Epithelial cell of proximal tubule (primary cell): ENCODE results near the gene ACVRL1. TPM values are rescaled to one million over a fixed set of nuclear protein-coding genes. Genes with fewer than 3 reads are reported as not detected.

ENCODE experiments used
- DNase-seq: peaks from one replicate; pipeline ENCODE4 v3.0.0-alpha.2; 2011; ENCODE audit warnings: low read depth
- H3K4me3 ChIP-seq: 2 replicates; pipeline ENCODE4 v1.5.1; 2011; ENCODE audit warnings: low read depth, mild to moderate bottlenecking, low read length
- CTCF ChIP-seq: conservative IDR thresholded peaks from 2 replicates; pipeline ENCODE4 v1.5.1; 2012; ENCODE audit warnings: low read depth, mild to moderate bottlenecking, low read length
- total RNA-seq: library from RNA; depleted of rRNA; stranded (reverse); fragments of >200 nt; gene quantifications from 2 replicates; pipeline ENCODE4 v1.2.3, GENCODE V29; 2015

ACVRL1 gene
- total RNA-seq, 1 donor from 2014 or later = 3.6 TPM

DNA sequence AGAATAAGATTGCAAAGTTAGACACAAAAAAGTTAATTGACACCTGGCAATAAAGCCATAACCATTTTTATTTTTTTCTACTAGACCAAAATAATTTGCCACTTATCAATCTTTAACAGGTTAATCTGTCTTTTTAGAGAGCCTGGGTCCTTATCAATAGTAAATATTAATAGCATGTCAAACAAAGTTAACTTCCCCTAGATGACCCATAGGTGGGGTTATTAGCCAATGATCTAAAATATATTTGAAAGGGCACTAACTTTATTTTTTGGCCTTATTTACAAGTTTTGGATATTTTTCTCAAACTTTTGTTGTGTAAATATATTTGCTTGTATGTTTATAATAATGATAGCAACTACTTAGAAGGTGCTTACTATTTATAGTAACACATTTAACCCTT lies 15.5 kb upstream of the ACVRL1 start:
- H3K4me3 ChIP-seq = no peak overlapping the region
- no peak for DNase-seq
- TF ChIP-seq CTCF = peak; percentile 47

GRCh38 chr12:51893786-51894185 lies 13.5 kb upstream of the ACVRL1 start:
- no peak for TF ChIP-seq CTCF
- no peak overlapping the region for H3K4me3 ChIP-seq
- no peak for DNase-seq

DNA sequence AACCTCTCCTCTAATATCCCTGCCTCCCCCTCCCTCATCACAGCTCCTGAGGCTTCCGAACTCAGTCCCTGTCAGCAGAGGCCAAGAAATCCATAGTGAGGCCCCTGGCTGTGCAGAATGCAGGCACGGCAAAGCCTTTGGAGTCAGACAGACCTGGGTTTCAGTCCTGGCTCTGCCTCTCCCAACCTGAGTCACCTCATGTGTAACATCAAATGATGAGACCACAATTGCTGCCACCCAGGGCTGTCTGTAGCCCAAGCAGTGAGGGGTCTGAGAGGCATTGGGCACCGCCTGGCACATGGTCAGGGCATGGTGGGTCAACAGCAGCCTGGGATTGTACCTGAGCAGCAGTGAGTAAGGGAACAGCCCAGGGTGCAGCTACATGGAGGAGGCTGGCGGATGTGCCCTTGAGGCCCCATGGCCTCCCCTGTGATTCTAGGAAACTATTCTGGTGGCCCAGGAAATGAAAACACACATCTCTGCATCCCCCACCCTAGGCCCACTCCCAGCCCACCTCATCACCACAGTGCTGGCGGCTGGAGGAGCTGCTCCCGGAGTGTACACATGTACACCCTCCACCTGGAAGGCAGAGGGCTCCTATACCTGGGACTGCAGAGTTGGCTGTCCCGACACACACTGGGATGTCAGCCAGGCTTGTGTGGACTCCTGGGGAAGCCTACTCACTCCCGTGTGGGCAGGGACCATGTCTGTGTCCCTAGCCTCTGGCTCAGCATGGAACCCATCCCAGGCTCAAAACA lies 11.7 kb upstream of the ACVRL1 start:
- no peak for DNase-seq
- TF ChIP-seq CTCF = no peak
- H3K4me3 ChIP-seq = no peak overlapping the region

- DNase-seq = no peak
- H3K4me3 ChIP-seq = no peak overlapping the region
- TF ChIP-seq CTCF = no peak
These were observed 11.1 kb upstream of the ACVRL1 start for GRCh38 chr12:51896236-51896635.

DNA sequence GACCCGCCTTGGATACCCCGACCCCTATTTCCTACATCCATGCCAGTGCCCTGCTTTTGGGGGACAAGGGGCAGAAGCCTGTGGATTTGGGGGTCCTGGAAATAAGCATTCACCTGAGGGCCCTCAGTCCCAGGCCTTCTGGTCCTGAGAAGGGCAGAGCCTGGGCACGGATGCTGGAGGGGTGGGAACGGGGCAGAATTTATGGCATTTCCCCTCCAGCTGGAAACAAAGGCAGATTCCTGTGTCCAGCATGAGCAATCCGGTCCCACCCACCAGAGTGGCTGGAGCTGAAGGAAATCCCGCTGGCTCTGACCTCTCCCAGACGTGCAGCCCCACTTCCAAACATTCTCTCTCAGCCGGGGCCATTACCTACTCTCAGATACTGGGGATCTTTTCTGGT lies 10.1 kb upstream of the ACVRL1 start:
- no peak for DNase-seq
- no peak overlapping the region for H3K4me3 ChIP-seq
- no peak for TF ChIP-seq CTCF

- no peak for TF ChIP-seq CTCF
- no peak for DNase-seq
- no peak overlapping the region for H3K4me3 ChIP-seq
These were observed 8.8 kb upstream of the ACVRL1 start for GRCh38 chr12:51898506-51898905.

DNA sequence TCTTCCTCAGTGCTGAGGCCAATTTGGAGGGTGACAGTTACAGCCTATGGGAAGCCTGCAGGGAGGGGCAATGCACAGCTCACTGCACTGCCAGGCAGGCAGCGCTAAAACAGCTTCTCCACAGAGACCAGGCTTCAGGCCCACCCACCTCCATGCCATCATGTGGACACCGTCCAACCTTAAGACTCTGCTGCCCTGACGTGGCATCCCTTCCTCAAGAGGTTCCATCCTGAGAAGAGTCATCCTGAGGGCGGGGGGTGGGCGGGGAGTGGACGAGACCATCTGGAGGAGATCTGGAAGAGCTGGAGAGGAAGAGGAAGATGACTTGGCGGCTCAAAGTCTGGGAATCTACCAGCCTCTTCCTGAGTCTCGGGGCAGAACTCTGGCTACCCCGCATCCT lies 8.4 kb upstream of the ACVRL1 start:
- DNase-seq = no peak
- no peak overlapping the region for H3K4me3 ChIP-seq
- no peak for TF ChIP-seq CTCF
